HUES64 (cell line): ENCODE measurements around the gene USP46.

Experiments
- H3K27ac ChIP-seq: 2 replicates; pipeline ENCODE4 v1.7.0; 2013; ENCODE audit warnings: low read depth, low read length, inconsistent platforms
- H3K27me3 ChIP-seq: 2 replicates; pipeline ENCODE4 v1.6.1; 2013; ENCODE audit warnings: mild to moderate bottlenecking, low read length; ENCODE audit not compliant: insufficient read depth
- H3K36me3 ChIP-seq: 2 replicates; pipeline ENCODE4 v1.6.1; 2013; ENCODE audit warnings: mild to moderate bottlenecking, low read length; ENCODE audit not compliant: insufficient read depth
- H3K4me1 ChIP-seq: 2 replicates; pipeline ENCODE4 v1.6.1; 2013; ENCODE audit warnings: mild to moderate bottlenecking, low read length, moderate library complexity; ENCODE audit not compliant: insufficient read depth
- H3K4me3 ChIP-seq: 2 replicates; pipeline ENCODE4 v1.5.1; 2013; ENCODE audit warnings: mild to moderate bottlenecking, low read length, moderate library complexity
- H3K9ac ChIP-seq: 2 replicates; pipeline ENCODE4 v1.6.1; 2013; ENCODE audit warnings: mild to moderate bottlenecking, low read depth, low read length
- H3K9me3 ChIP-seq: 2 replicates; pipeline ENCODE4 v1.6.1; 2013; ENCODE audit warnings: low read depth, low read length; ENCODE audit not compliant: insufficient read depth
- WGBS: fragments of 150-250, 120-280 bp; methylation state at CpG from one replicate; pipeline ENCODE4 v1.1.7; 2013; ENCODE audit warnings: missing lambda C conversion rate; 5-methylcytosine and 5-hydroxymethylcytosine counted together

The USP46 gene

DNA sequence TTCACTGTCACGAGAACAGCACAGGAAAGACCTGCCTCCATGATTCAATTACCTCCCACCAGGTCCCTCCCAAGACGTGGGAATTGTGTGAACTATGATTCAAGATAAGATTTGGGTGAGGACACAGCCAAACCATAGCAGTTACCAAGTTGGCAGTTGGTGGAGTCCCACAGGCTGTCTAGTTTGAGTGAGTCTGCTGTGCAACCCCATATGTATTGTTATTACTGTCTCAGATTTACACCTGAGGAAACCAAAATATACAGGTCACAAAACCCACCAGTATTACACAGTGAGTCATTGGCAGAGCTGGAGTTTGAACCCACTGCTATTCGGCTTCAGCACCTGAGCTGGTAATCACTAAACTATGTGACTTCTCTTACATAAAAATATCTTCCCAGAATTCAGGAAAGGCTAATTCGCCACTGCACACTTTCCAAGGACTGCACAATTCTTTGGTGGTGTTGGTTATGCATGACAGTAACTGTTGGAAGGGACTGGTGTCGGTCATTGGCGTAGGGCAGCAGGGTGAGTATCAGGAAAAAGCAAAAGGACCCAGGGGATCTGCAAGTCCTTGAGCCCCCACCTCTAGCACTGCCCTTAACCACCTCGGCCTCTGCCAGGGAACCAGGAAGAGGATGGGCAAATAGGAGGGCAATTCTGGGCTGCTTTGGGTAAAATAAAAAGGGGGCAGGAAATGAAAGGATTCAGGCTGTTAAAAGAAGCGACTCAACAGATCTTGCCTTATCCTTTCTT, 110.1 kb downstream of the USP46 start:
- Histone ChIP-seq H3K9ac (no peak overlapping the region), H3K27me3 (no peaks in the 10 kb centered on the region), H3K9me3 (no peaks in the 10 kb centered on the region), H3K4me3 (no peak overlapping the region), H3K27ac (no peak overlapping the region), H3K4me1 (peaks cover 15% of the 10 kb centered on the region), H3K36me3 (no peaks in the 10 kb centered on the region)
- WGBS = 89% methylated on average over 8 of the region's 8 CpGs

DNA sequence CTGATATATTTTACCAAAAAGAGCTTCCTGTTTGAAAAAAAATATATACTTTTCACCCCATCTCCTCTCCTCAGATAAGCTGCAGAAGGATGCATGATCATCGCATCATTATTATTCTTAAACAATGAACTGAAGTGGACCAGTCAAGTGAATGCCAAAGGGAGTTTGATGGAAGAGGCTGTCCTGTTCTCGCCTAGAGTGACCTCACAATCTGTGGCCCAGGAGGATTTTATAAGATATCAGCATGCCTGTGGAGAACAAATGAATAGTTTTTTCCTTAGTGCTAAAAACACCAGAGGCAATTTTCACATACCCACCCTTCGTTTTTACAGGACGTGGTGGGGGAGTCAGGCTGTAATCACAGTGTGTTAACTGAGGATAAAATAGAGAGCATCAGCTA, 112.7 kb downstream of the USP46 start:
- no peaks in the 10 kb centered on the region for H3K9me3 ChIP-seq
- H3K4me3 ChIP-seq = no peak overlapping the region
- H3K27me3 ChIP-seq = no peaks in the 10 kb centered on the region
- 93% methylated on average over 4 of the region's 4 CpGs for WGBS
- no peak overlapping the region for H3K9ac ChIP-seq
- peaks cover 15% of the 10 kb centered on the region for H3K4me1 ChIP-seq
- no peaks in the 10 kb centered on the region for H3K36me3 ChIP-seq
- no peak overlapping the region for H3K27ac ChIP-seq

- H3K4me1 ChIP-seq = peaks cover 14% of the 10 kb centered on the region
- 65% methylated on average over 13 of the region's 13 CpGs for WGBS
- H3K9me3 ChIP-seq = no peaks in the 10 kb centered on the region
- H3K27me3 ChIP-seq = no peaks in the 10 kb centered on the region
- no peak overlapping the region for H3K9ac ChIP-seq
- no peak overlapping the region for H3K4me3 ChIP-seq
- no peaks in the 10 kb centered on the region for H3K36me3 ChIP-seq
- H3K27ac ChIP-seq = no peak overlapping the region
Observed at GRCh38 chr4:52545099-52546069, 113.7 kb downstream of the USP46 start.
